HG02870 (cell line): Measurements from ENCODE around the gene HCN3.
"Not testable (repeated sequence)": the region's sequence is repeated elsewhere in the genome, so short reads cannot be mapped to it uniquely, and the experiment has no call there.

Experiments used
- ATAC-seq: cut with Tn5 transposase; IDR thresholded peaks from one replicate; pipeline ENCODE4 v1.9.1; 2021; ENCODE audit warnings: mild to moderate bottlenecking, moderate library complexity; ENCODE audit not compliant: unreplicated experiment

Gene HCN3

GRCh38 chr1:155328856-155329255, 51.6 kb downstream of the HCN3 start:
- ATAC-seq, result not testable (repeated sequence)

- no peak for ATAC-seq
Observed at GRCh38 chr1:155329980-155330598, 52.8 kb downstream of the HCN3 start.

GRCh38 chr1:155334962-155335361, 57.7 kb downstream of the HCN3 start:
- no peak for ATAC-seq
